Fibroblast of skin of left biceps (primary cell): ENCODE results near the gene CFDP1.
A peak's percentile ranks its signal among the peaks of the same experiment; 100 is the strongest.
"Not testable (repeated sequence)": the region's sequence is repeated elsewhere in the genome, so short reads cannot be mapped to it uniquely, and the experiment has no call there.

Experiments used
- DNase-seq, 2 experiments: peaks; one replicate each; pipeline ENCODE4 v3.0.0-alpha.2; 2013; ENCODE audit warnings: low read depth in 2 of 2

CFDP1 gene

DNA sequence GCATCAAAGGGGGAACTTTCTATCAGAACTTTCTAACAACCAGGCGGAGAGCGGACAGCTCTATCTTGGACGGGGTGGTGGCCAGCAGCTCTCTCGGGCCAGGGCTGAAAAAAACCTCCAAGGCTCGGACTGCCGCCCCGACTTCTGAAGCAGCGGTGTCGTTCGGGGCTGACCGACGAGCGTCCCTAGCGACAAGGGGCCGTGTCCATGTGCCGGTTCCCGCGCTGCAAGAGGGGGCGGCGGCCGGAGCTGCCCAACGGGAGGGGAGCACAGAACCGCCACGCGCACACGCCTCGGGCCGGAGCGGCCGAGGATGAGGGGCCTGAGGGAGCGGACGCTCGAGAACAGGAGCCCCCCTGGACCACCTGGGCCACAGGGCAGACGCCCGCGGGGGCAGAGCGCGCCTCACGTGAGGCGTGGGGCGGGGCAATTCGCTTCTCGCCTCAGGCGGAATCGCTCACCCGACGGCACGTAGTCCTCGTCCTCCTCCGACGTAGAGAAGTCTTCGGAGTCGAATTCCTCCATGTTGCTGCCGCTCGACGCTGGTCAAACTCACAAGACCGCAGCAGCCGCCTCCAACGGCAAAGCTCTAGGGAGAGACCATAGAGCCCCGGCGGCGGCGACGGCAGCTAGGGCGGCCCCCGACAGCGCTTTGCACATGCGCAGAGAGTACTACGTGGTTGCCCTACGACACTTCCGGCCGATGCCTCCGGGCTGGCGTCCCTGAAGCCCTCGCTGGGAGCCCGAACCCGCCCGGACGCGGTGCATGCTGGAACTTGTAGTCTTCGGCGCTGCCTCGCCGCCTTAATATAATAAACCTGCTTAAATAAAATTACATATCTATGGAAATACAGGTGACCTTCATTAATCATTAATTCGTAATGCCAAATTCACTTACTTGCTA is at the start of gene CFDP1:
CFDP1 (minus strand) TSS at position 676 of the 904 bp plus-strand sequence; CDS start at position 525, 151 bp downstream.
- peak; percentile 81 for DNase-seq

DNA sequence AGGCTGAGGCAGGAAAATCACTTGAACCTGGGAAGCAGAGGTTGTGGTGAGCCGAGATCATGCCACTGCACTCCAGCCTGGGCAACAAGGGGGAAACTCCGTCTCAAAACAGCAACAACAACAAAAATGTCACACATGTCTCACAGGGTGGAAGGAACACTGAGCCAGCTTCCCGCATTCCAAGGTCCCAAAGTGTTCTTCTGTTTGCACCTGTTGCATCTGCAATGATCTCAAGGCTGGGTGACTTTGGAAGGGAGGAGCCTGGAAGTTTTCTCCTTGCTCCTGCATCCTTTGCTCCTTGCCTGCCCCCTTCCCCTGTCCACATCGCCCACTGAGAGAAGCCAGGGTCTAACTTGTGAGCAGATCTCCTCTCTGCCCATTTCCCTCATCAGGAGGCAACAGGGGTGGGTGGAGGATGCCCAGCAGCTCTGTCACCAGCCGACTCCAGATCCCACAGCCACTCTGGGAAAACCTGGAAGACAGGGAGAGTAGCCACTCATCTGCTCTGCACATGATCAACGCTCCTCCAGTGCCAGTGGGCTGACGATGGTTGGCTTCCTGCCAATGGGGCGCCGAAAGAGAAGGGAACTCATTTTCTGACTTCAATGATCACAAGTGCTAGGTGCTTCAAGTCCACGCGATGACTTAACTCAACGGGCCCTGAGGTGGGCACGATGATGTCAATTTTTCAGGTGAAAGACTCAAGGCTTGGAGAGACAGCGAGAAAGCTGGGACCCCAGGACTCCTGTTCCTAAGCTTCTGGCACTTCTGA is 49.3 kb upstream of the CFDP1 start:
- no peak for DNase-seq

DNA sequence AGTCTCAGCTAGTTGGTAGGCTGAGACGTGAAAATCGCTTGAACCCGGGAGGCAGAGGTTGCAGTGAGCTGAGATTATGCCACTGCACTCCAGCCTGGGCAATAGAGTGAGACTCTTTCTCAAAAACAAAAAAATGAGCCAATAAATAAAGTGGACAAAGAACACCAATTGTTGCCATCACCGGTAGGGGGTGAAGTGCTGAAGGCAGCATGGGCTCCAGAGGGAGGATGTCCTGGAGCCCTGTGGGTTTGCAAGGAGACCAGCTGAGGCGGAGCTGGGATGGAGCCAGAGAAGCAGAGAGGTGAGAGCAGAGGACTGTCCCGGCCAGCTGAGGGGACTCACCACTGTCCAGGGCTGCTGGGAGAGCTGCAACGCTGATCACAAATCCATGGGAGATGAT is 48.2 kb upstream of the CFDP1 start:
- DNase-seq: no peak

DNA sequence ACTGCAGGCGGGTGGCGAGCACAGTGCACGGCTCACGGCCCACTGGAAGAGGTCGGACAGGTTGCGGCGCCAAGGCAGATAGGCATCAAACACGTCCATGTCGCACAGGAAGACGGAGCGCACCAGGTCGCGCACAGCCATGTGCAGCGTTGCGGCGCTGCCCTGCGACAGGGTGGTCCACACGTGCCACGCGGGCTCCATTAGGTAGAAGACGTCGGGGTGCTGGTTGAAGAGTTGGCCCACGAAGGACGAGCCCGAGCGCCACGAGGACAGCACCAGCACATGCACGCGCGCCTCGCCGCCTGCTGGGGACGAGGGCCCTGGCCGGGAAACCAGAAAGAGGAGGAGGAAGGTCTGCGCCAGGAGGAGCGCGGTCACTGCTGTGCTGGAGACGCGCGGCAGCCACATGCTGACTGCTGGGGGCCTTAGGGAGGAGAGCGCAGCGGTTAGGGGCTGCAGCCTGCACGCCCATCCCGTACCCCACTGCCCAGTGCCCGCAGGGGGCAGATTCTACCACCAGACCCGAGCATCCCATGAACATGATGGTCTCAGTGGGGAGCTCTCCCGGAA is 46.2 kb upstream of the CFDP1 start:
- DNase-seq: no peak

DNA sequence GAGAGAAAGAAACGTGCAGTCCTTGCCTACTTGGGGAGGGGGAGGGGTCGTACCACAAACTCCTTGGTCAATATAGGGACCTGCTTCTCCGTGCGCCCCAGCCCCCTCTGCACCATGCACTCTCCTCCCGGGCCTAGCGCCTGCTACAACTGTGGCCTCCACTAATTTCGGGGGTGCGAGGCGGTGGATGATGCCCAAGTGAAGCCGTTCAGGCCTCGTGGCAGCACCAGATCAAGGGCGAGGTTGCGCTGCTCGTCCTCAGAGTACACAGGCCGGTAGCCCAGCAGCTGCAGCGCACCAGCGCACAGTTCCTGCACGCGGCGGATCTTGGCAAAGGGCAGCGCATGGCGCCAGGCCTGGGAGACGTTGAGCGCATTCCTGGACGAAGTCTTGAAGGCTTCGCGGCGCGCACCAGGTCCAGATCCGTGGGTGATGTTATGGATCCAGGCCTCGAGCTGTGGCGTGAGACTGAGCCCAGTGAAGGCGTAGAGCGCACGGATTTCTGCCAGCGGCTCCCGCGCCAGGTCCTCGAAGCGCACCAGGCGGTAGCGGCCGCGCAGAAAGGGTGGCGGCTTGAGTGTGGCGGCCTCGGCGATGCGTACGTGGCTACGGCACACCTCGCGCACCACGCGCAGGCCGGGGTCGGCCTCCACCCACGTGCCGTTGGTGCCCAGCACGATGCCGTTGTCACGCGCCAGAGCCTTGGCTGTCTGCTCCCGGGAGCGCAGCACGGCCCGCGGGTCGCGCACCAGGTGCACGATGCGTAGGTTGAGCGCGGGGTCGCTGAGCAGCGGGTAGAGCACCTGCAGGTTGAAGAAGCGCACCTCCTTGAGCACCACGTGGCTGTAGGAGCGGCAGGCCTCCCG is 45.4 kb upstream of the CFDP1 start:
- DNase-seq: no peak

DNA sequence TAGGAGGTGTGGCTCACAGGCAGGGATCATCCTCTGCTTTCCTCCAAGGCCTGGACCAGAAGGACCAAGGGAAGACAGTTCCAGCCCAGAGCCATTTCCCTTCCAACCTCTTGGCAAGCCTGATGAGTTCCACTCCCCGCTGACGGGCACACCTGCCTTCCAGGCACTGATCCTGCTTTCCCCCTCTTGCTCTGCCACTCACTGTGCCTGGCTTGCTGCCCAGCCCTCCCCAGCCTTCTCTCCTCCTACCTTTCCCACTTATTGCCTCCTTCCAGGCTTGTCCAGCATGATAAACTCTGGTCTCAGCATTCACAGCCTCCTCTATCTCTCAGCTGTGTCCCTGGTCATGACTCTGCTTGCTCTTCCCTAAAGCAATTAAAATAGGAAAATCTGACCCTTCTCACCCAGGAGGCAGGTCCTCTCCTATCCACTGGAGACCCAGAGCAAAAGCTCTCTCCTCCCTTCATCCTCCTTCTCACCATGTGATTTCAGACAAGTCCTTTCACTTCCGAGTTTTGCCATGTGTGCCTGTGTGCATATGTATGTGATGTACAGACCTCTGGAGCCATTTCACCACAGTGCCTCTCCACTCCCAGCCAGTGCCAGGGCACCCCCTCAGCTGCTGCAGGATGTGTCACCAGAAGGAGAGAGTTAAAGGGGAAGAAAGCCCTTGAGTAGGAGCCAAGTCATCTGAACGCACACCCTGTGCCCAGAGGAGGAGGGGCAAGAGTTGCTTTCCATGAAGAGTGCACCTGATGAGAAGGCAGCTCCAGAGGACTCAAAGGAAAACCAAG is 44.6 kb upstream of the CFDP1 start:
- DNase-seq: no peak

DNA sequence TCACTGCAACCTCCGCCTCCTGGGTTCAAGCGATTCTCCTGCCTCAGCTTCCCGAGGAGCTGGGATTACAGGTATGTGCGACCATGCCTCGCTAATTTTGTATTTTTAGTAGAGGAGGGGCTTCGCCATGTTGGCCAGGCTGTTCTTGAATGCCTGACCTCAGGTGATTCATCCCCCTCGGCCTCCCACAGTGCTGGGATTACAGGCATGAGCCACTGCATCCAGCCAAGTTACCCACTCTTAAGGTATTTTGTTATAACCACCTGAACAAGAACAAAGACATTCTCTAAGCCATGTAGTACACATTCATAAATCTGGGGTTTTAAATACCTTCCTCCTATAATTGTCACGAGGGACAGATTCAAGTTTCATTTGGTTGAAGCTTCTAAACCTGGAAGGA is 43.5 kb upstream of the CFDP1 start:
- no peak for DNase-seq

DNA sequence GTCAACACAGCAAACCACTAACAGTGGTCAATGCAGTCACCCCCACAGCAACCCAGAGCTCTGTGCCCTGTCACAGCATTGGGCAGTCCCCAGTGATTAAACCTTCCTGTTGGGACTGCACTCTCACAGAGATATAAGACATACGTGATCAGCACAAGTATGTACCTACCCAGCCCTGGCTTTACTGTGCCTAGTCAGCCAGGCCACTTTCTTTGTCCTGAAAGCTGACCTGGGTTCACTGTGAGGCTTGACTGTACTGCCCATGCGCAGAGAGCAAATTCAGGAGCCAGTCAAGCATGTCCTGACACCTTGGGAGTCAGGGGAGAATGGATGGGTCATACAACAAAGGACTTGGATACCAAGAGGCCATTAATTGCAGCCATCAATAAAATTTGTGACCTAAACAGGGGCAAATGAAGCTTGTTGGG is 42.1 kb upstream of the CFDP1 start:
- DNase-seq: no peak

DNA sequence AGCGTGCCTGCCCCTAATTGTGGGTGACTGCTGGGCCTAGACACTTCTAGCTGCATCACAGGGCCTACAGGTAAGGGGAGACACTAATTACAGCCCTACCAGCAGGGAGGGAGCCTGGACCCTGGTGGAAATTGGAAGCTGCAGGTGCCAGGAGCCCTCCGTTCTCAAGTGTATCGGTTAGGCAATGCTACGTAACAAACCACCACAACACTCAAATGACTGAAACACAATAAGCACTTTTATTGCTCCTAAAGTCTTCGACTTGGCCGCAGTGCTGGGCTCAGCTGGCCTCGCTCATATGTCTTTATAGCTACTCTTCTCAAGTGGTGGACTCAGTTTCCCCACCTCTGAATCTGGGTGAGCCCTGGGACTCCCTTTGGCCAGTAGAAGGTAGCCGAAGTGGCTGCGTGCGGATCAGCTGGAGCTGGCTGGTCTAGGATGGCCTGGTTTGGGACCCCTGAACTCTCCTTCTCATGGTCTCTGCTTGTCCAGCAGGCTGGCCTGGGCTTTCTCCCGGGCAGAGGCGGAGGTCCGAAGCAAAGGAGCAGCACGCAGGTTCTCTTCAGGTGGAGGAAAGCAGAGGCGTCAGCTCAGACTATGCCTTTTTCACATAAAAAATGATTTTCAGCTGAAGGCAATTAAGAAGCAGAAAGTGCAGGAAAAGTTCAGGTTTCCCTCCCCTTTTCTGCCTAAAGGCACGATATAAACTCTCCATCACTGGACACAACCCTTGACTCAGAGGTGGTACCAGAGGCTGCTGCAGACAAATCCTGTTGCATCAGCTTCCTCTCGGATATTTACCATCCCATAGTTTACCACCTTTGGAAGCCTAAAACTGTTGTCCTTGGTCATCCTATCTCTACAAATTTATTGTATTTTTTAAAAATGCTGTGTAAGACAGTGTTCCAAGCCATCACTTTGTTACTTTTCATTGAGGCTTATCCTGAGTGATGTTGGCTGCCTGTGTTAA is 39.9 kb upstream of the CFDP1 start:
- no peak for DNase-seq

DNA sequence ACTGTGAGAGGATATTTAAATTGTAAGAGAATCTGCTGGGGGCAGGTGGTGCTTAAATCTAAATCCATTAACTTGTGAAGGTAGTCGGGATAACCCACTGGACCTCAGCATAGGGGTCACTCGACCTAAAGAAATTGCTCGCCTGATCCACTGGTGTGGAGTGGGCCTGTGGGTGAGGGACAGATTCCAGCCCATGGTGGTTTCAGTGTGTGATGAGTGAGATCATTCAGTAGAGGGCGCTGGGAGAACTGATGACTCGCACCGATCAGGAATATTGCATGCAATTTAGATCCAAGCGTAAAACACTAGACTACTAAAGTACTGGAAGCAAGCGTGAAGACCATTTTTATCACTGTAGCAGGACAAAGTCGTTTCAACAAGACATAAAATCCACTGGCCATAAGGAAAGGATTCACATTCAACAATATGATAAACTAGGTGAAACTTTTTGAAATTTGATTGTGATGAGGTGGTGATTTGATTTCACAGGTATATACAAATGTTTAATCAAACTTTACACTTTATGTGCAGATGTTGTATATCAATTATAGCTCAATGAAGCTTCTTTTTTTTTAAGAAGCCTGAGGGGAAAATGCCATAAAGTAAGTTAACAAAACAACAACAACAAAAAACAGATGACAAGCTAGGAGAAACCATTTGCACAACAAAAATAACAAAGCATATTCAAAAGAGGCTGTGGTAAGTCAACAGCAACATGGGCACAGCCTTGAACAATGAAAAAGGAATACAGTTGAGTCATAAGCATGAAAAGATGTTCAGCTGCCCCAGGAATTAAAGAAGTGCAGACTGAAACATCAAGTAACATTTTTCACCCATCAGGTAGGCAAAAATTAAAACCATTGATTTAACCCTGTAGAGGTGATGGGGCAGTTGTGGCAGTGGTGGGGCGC is 38.7 kb upstream of the CFDP1 start:
- DNase-seq: no peak

DNA sequence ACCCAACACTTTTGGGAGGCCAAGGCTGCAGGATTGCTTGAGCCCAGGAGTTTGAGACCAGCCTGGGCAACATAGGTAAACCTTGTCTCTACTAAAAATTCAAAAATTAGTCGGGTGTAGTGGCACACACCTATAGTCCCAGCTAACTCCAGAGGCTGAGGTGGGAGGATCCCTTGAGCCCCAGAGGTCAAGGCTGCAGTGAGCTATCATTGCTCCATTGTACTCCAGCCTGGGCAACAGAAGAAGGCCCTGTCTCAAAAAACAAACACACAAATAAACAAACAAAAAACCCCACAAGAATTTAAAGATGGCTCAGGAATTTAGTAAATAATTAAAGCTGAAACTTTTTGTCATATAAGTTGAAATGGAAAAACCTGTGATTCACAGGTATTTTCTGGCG is 33.5 kb upstream of the CFDP1 start:
- no peak for DNase-seq

DNA sequence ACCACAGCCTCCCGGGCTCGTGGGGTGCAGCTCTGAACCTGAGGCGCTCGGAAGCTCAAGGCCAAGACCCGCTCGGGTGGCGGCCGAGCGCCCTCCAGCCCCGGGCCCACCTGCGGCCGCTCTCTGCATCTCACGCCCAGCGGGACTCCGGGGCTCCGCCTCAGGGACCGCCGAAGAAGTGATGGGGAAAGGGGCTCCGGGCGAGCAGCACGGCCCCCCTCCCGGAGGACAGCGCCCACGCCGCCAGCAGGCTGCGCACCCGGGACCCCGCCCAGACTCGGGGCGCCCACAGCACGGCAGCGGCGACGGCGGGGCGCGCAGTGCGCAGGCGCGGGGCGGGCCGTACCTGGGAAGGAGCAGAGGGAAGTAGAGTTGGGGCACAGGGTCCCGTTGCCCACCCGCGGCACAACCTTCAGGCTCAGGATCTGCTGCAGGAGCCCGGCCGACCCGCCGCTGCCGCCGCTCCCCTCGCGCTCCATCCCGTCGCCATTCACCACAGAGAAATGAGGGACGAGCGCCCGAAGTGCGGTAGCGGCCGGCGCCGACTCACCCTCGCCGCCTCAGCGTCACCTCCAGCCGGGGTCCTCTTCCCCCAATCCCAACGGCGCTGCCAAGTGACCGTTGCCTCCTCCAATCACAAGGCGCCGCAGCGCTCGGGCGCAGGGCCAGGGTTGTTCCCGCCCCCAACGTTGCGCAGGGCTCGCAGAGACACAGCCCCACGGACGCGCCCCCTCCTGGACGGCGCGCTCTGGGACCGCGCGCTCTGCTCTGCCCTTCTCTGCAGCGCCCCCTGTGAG is 31.0 kb upstream of the CFDP1 start, which contains the start of gene TMEM170A:
TMEM170A (minus strand) TSS at position 568 of the 797 bp plus-strand sequence; CDS start at position 479, 89 bp downstream.
- DNase-seq: peak; percentile 96 to 97

DNA sequence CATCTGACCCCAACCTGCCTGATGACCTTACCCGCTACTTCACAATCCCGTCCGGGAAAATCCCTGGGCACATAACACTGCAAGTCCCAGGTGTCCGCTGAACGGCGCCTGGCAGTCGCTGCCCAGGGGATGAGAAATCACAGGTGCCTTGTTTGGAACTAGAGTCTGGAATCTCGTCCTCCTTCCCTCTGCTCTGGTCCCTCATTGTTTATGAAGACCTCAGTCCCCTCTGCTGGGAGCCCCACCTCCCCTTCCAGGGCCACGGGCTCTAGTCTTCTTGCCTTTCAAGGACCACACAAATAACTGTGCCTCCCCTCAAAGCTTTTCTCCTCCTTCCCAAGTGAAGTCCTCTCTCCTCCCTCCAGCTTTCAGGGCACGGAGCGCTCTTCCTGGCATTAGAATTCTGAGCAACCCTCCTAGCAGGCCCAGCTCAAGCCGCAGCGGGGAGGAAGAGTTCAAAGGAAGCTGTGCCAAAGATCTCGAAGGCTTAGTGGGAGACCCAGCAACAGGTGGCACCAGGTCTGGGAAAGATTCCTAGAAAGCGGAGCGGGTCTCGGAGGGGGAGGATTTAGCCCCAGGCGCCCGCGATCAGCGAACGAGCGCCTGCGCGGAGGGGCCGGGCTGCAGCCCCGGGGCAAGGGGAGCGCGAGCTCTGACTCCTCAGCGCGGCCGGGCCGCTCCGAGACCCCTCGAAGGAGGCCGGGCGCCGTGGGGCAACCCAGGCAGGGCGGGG is 30.3 kb upstream of the CFDP1 start:
- DNase-seq: not testable (repeated sequence)

DNA sequence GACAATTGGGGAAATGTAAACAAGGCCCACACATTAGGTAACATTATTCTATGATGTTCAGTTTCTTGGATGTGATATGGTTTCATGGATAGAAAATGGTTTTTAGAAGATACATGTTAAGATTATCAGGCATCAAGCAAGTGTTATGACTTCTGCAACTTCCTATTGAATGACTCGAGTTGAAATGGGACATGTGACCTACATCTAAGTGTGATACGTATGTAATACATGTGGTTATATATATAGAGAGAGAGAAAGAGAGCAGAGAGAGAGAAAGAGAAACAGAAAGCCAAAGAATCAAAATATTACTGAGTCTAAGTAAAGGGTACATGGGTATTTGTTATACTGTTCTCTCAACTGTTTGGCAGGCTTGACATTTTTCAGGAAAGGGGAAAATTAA is 29.5 kb upstream of the CFDP1 start:
- no peak for DNase-seq

DNA sequence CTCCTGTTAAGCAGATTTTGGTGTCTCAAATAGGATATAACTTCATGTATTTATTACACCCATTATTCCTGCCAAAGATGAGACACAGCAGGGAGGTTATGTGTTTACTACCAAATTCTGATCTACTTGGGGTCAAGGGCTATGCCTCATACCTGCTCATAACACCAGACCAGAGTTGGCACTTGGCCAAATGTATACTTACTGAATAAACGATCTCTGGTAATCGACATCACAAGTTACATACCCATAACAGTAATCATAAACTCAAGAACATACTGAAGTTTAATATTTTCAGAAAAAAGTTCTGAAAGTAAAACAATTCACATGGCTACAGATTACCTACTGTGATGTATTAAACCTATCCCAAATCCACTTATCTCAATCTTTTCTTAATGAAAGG is 28.3 kb upstream of the CFDP1 start:
- DNase-seq: no peak

DNA sequence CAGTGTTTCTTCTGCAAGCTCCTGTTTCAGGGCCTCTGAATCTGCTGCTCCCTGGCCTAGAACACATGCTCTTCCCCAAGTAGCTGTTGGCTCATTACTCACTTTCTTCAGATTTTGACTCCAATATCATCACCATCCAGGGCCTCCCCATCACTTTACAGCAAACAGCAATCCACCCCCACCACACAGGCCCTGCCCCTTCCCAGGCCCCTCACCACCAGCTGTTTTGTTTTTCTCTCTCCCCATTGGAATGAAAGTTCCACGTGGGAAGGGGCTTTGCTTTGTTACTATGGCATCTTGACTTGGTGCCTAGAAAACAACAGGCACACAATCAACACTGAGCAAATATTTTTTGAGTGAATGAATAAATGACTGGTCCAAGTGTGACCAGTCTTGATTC is 27.1 kb upstream of the CFDP1 start:
- DNase-seq: no peak

DNA sequence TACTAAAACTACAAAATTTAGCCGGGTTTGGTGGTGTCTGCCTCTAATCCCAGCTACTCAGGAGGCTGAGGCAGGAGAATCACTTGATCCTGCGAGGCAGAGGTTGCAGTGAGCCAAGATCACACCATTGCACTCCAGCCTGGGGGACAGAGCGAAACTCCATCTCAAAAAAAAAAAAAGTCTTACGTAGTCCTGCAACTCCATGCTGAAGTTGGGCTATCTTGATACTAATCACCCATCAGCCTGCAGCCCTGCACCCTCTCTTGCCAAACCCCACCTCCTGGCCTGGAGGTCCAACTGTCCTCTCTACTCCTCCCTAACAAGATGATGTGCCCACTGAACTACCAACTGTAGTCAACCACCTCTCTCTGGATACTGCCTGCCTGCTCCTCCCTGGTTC is 26.4 kb upstream of the CFDP1 start:
- DNase-seq: no peak
